HG02623 (cell line): Measurements from ENCODE around the gene HSFX3.
"Not testable (repeated sequence)": the region's sequence is repeated elsewhere in the genome, so short reads cannot be mapped to it uniquely, and the experiment has no call there.

Experiments used
- ATAC-seq: cut with Tn5 transposase; IDR thresholded peaks from one replicate; pipeline ENCODE4 v1.9.1; 2021; ENCODE audit warnings: moderate library complexity; ENCODE audit not compliant: unreplicated experiment

Gene HSFX3

GRCh38 chrX:149549701-149550100, at the start of gene HSFX3:
Gene HSFX3 (minus strand): TSS chrX:149549924. CDS start chrX:149549852, 72 bp downstream.
- ATAC-seq, result not testable (repeated sequence)

- not testable (repeated sequence) for ATAC-seq
Observed at GRCh38 chrX:149598603-149599002, 48.9 kb upstream of the HSFX3 start.

GRCh38 chrX:149595943-149596342, 46.2 kb upstream of the HSFX3 start:
- not testable (repeated sequence) for ATAC-seq

- not testable (repeated sequence) for ATAC-seq
Observed at GRCh38 chrX:149595214-149595613, 45.5 kb upstream of the HSFX3 start, which contains the start of gene HSFX2. Gene HSFX2 (minus strand): TSS chrX:149595314. CDS start chrX:149594700, 614 bp downstream.

- ATAC-seq, result not testable (repeated sequence)
Observed at GRCh38 chrX:149590993-149591392, 41.3 kb upstream of the HSFX3 start.

- ATAC-seq, result not testable (repeated sequence)
Observed at GRCh38 chrX:149587359-149587758, 37.6 kb upstream of the HSFX3 start, which contains the start of gene MAGEA9B. Gene MAGEA9B (minus strand): TSS chrX:149587459. CDS start chrX:149583179, 4,280 bp downstream.

GRCh38 chrX:149585631-149586030, 35.9 kb upstream of the HSFX3 start:
- ATAC-seq, result not testable (repeated sequence)

- peak; percentile 100 for ATAC-seq
Observed at GRCh38 chrX:149573456-149573855, 23.7 kb upstream of the HSFX3 start.

- no peak for ATAC-seq
Observed at GRCh38 chrX:149572743-149573142, 23.0 kb upstream of the HSFX3 start.

- ATAC-seq, result no peak
Observed at GRCh38 chrX:149571770-149572169, 22.0 kb upstream of the HSFX3 start.

GRCh38 chrX:149570668-149571067, 20.9 kb upstream of the HSFX3 start:
- ATAC-seq, result no peak

- ATAC-seq, result no peak
Observed at GRCh38 chrX:149569770-149570169, 20.0 kb upstream of the HSFX3 start.

- no peak for ATAC-seq
Observed at GRCh38 chrX:149568701-149569296, 19.1 kb upstream of the HSFX3 start.

GRCh38 chrX:149567621-149568417, 18.1 kb upstream of the HSFX3 start:
- no peak for ATAC-seq

GRCh38 chrX:149563359-149563758, 13.6 kb upstream of the HSFX3 start:
- no peak for ATAC-seq

GRCh38 chrX:149555251-149555650, 5.5 kb upstream of the HSFX3 start:
- not testable (repeated sequence) for ATAC-seq

- not testable (repeated sequence) for ATAC-seq
Observed at GRCh38 chrX:149551939-149552248, 2.2 kb upstream of the HSFX3 start.

GRCh38 chrX:149551245-149551938, 1.7 kb upstream of the HSFX3 start:
- ATAC-seq, result not testable (repeated sequence)

- ATAC-seq, result not testable (repeated sequence)
Observed at GRCh38 chrX:149550454-149550853, 730 bp upstream of the HSFX3 start.

- not testable (repeated sequence) for ATAC-seq
Observed at GRCh38 chrX:149547782-149548181, 1.9 kb downstream of the HSFX3 start.

GRCh38 chrX:149546962-149547361, 2.8 kb downstream of the HSFX3 start:
- ATAC-seq, result not testable (repeated sequence)
